Rectal smooth muscle tissue (tissue), 1 donor: ENCODE results near the gene PRKAG2.
"Not testable (repeated sequence)": the region's sequence is repeated elsewhere in the genome, so short reads cannot be mapped to it uniquely, and the experiment has no call there.

Experiments used
- H3K27ac ChIP-seq: one replicate; pipeline ENCODE4 v1.7.0; 2013; ENCODE audit warnings: low read depth, low read length, inconsistent platforms
- H3K27me3 ChIP-seq: one replicate; pipeline ENCODE4 v1.7.0; 2013; ENCODE audit warnings: low read length; ENCODE audit not compliant: control insufficient read depth, insufficient read depth
- H3K36me3 ChIP-seq: one replicate; pipeline ENCODE4 v1.7.0; 2013; ENCODE audit warnings: low read length; ENCODE audit not compliant: control insufficient read depth, insufficient read depth
- H3K4me1 ChIP-seq: one replicate; pipeline ENCODE4 v1.7.0; 2013; ENCODE audit warnings: low read length; ENCODE audit not compliant: control insufficient read depth, insufficient read depth
- H3K4me3 ChIP-seq: one replicate; pipeline ENCODE4 v1.7.0; 2013; ENCODE audit warnings: low read length
- H3K9ac ChIP-seq: one replicate; pipeline ENCODE4 v1.7.0; 2013; ENCODE audit warnings: low read length

Gene PRKAG2

DNA sequence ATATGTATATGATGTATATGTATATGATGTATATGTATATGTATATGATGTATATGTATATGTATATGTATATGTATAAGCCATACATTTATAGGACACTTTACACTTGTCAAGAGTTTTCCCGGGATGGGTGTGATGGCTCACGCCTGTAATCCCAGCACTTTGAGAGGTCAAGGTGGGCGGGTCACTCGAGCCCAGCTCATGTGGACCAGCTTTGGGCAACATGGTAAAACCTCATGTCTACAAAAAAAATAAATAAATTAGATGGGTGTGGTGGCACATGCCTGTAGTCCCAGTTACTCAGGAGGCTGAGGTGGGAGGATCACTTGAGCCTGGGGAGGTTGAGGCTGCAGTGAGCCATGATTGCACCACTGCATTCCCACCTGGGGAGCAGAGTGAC lies 2.4 kb downstream of the PRKAG2 start:
- not testable (repeated sequence) for H3K9ac ChIP-seq, H3K4me3 ChIP-seq, H3K4me1 ChIP-seq, H3K27me3 ChIP-seq, H3K36me3 ChIP-seq, H3K27ac ChIP-seq

DNA sequence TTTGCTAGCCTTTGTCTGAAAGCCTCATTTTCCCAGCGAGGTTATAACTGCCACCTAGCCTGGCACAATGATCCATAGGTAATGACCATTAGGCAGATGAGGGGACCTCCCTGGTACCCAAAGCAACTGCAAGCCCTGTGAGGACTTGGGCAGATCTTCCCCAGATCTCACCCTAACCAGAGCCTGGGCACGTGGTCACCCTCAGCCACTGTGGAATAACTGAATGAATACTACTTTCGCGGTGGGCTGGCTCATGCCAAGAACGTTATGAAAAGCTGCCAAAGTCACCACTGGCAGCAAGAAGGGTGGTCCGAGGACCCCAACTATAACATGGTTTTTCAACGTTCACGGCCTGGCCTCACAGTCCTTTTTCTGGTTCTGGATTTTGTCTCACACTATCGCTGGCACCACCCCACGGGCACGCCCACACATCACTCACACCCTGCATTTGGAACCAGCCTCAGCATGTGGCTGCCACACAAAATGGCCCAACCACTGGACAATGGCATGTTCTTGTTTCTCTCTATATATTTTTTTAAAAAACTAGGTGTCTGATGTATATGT lies 3.4 kb downstream of the PRKAG2 start:
- no peaks in the 10 kb centered on the region for H3K36me3 ChIP-seq
- H3K9ac ChIP-seq: no peak overlapping the region
- peaks cover 3% of the 10 kb centered on the region for H3K4me1 ChIP-seq
- no peak overlapping the region for H3K27ac ChIP-seq
- no peaks in the 10 kb centered on the region for H3K27me3 ChIP-seq
- no peak overlapping the region for H3K4me3 ChIP-seq

GRCh38 chr7:151872531-151873401 lies 4.1 kb downstream of the PRKAG2 start:
- H3K27ac ChIP-seq: no peak overlapping the region
- peaks cover 3% of the 10 kb centered on the region for H3K4me1 ChIP-seq

GRCh38 chr7:151871904-151872303 lies 5.0 kb downstream of the PRKAG2 start:
- Histone ChIP-seq H3K9ac (no peak overlapping the region), H3K4me3 (no peak overlapping the region), H3K27ac (no peak overlapping the region), H3K36me3 (no peaks in the 10 kb centered on the region), H3K4me1 (peaks cover 3% of the 10 kb centered on the region), H3K27me3 (no peaks in the 10 kb centered on the region)

More at GRCh38 chr7:151872531-151873401, 4.1 kb downstream of the PRKAG2 start:
- Histone ChIP-seq H3K4me3 (no peak overlapping the region), H3K9ac (no peak overlapping the region), H3K36me3 (no peaks in the 10 kb centered on the region), H3K27me3 (no peaks in the 10 kb centered on the region)

GRCh38 chr7:151871189-151871735 lies 5.7 kb downstream of the PRKAG2 start:
- H3K4me3 ChIP-seq: no peak overlapping the region
- no peak overlapping the region for H3K27ac ChIP-seq
- no peaks in the 10 kb centered on the region for H3K36me3 ChIP-seq
- peaks cover 3% of the 10 kb centered on the region for H3K4me1 ChIP-seq
- no peak overlapping the region for H3K9ac ChIP-seq
- no peaks in the 10 kb centered on the region for H3K27me3 ChIP-seq

DNA sequence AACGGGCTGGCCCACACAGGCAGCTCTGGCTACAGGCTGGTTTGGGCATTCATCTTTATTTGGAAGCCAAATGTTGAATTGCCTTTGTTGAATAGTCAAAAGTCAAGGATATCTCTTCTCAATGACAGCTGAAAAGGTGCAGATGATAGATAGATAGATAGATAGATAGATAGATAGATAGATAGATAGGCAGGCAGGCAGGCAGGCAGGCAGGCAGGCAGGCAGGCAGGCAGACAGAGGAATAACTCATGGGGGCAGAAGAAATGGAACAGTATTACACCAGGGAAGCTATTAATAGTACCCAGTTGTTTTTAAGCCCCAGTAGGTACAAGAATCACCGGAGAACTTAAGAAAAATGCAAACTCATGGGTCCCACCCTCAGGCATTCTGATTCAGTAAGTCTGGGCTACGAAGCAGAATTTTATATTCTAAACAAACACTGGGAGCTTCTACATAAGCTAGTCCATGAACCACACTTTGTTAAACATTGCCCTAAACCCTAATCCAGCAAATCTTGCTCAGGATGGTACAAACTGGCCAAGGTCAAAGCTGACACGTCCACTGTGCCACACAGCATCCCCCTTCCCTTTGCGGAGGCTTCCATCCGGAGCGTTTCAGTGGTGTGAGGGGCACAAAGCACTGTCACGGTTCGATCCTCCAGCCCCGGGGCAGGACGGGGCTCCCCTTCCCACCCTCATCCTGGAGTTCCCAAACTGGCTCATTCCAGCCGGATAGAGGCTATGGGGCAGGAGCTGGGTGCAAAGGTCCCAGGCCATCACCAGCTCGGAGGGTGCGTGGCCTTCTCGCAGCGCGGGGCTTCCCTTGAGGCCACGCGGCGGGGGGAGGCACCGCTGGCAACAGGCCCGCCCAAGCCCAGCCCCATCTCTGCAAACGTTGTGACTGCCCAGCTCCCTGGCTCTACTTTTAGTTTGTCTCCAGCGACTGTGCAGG lies 6.7 kb downstream of the PRKAG2 start:
- no peaks in the 10 kb centered on the region for H3K27me3 ChIP-seq
- H3K4me3 ChIP-seq: no peak overlapping the region
- no peaks in the 10 kb centered on the region for H3K36me3 ChIP-seq
- no peak overlapping the region for H3K27ac ChIP-seq
- H3K4me1 ChIP-seq: peaks cover 3% of the 10 kb centered on the region
- H3K9ac ChIP-seq: no peak overlapping the region

DNA sequence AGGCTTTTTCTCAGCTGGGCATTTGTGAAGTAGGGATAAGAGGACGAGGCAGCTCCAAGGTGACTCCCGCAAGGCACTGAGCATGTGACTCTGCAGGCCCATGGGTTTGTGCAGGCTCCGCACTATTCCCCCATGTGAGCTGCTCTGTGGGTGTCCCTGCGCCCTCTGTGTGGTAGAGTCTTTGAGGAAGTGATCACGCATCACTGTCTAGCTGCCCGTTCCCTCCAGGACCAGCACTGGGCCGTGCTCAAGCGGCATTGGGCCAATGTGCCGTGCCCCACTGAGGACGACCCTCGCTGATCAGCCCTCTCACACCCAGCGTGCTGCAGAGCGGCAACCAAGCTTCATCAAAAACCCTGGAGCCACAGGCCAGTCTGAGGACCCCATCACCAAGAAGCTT lies 7.5 kb downstream of the PRKAG2 start:
- H3K9ac ChIP-seq: no peak overlapping the region

DNA sequence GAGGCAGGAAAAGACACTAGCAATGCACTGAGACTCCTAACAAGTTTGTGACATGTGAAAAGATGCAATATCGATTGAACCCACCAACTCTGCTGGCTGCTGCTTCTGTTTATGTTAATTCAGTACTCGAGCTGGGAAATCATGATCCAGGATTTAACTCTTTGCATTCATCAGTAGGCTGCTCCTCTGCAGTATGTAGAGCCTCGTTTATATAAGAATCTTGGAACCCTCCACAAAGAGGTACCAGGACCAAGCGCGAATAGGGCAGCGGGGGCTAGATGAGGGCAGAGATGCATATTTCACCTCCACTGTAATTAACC lies 7.8 kb downstream of the PRKAG2 start:
- Histone ChIP-seq H3K4me3 (no peak overlapping the region), H3K27ac (no peak overlapping the region), H3K27me3 (no peaks in the 10 kb centered on the region), H3K36me3 (no peaks in the 10 kb centered on the region), H3K9ac (no peak overlapping the region), H3K4me1 (peaks cover 3% of the 10 kb centered on the region)

More for the DNA sequence above, 7.5 kb downstream of the PRKAG2 start:
- H3K4me3 ChIP-seq: no peak overlapping the region
- H3K36me3 ChIP-seq: no peaks in the 10 kb centered on the region
- H3K27me3 ChIP-seq: no peaks in the 10 kb centered on the region
- peaks cover 3% of the 10 kb centered on the region for H3K4me1 ChIP-seq
- no peak overlapping the region for H3K27ac ChIP-seq

- no peak overlapping the region for H3K9ac ChIP-seq
- H3K27me3 ChIP-seq: no peaks in the 10 kb centered on the region
- no peaks in the 10 kb centered on the region for H3K36me3 ChIP-seq
- no peak overlapping the region for H3K27ac ChIP-seq
- H3K4me3 ChIP-seq: no peak overlapping the region
- peaks cover 3% of the 10 kb centered on the region for H3K4me1 ChIP-seq
Measured at GRCh38 chr7:151868396-151869108, 8.4 kb downstream of the PRKAG2 start.

- peaks cover 3% of the 10 kb centered on the region for H3K4me1 ChIP-seq
- H3K36me3 ChIP-seq: no peaks in the 10 kb centered on the region
- H3K27me3 ChIP-seq: no peaks in the 10 kb centered on the region
- H3K9ac ChIP-seq: no peak overlapping the region
- H3K27ac ChIP-seq: no peak overlapping the region
- no peak overlapping the region for H3K4me3 ChIP-seq
Measured at GRCh38 chr7:151867912-151868311, 9.0 kb downstream of the PRKAG2 start.

DNA sequence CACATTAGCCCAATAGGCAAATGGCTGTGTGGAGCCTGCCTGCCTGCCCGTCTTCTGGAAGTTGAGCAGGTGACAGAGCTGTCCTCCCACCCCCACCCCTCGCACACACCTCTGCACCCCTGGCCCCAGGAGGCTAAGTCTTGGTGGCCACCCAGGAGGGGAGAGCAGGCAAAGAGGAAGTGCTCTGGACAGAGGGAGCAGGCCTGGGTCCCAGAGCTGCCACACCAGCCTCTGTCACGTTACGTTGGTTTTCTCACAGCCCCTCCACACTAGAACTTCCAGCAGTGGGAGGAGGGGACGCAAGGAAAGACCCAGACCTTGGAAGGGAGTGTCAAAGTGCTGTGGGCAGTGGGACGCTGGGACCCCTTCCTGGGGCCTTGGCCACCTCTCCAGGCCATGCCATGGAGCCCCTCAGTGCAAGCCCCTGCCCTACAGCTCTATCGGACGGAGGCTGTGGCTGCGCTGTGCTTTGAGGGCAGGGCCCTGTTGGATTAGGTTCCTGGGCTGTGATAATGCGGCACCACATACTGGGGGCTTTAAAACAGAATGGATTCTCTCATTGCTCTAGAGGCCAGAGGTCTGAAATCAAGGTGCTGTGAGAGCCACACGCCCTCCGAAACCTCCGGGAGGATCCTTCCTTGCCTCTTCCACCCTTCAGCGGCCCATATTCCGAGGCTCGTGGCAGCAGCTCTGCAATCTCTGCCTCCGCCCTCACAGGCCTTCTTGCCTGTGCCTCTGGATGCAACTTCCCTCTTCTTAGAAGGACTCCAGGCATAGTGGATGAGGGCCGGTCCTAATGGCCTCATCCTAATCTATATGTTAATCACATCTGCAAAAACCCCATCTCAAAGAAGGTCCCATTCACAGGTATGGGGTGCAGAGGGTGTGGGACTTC lies 9.9 kb downstream of the PRKAG2 start:
- Histone ChIP-seq H3K27ac (no peak overlapping the region), H3K4me1 (peaks cover 3% of the 10 kb centered on the region), H3K27me3 (no peaks in the 10 kb centered on the region), H3K9ac (no peak overlapping the region), H3K4me3 (no peak overlapping the region), H3K36me3 (no peaks in the 10 kb centered on the region)
